H1 (cell line): ENCODE results near the gene UBAP1L. TPM values are rescaled to one million over a fixed set of nuclear protein-coding genes. Genes with fewer than 3 reads are reported as not detected.

Experiments
- CHD2 ChIP-seq: IDR thresholded peaks from 2 replicates; pipeline ENCODE4 v1.6.1; 2012; ENCODE audit warnings: low read length, improper control_type of control experiment
- CREB1 ChIP-seq: IDR thresholded peaks from 2 replicates; pipeline ENCODE4 v1.6.1; 2012; ENCODE audit warnings: inconsistent platforms
- HDAC6 ChIP-seq: IDR thresholded peaks from one replicate; pipeline ENCODE4 v1.7.1; 2012; ENCODE audit warnings: low read depth, mild to moderate bottlenecking, inconsistent platforms, low read length, moderate library complexity
- polyA plus RNA-seq, 7 experiments: library from polyadenylated mRNA; depleted of rRNA in 3 of 7; stranded (reverse) in 5 of 7; unstranded in 2 of 7; fragments of >200 nt in 5 of 7; fragments of 200-250 nt in 2 of 7; gene quantifications; 1 replicate in 5 of 7; 2 replicates in 1 of 7; 4 replicates in 1 of 7; pipeline versions ENCODE4 v1.2.1 to v1.2.3, GENCODE V29; 2011 to 2013; ENCODE audit warnings: missing spikeins in 2 of 7, mixed read lengths in 2 of 7
- total RNA-seq: library from RNA; stranded (reverse); fragmentation: NEBNext Ultra II Directional; extraction: Animal tissue kit (Norgen Biotek cat#: 25700); gene quantifications from 2 replicates; pipeline ENCODE4 v1.2.1, GENCODE V29; 2021
- TF ChIP-seq, protein P1 (sequence below): fragments of 300-600 bp; sonication (generic); IDR thresholded peaks from 2 replicates; pipeline ENCODE4 v1.7.1; 2012; ENCODE audit warnings: low read length, moderate library complexity, mild to moderate bottlenecking, inconsistent platforms; ENCODE audit not compliant: insufficient replicate concordance
- TF ChIP-seq, protein P2 (sequence below): IDR thresholded peaks from 2 replicates; pipeline ENCODE4 v1.6.1; 2012; ENCODE audit warnings: low read length, inconsistent platforms

UBAP1L gene
- total and polyA plus RNA-seq, 2 of the 8 experiments (the other 6 are each of a cell fraction or from before 2014, with no cell fraction given): 0.67 to 1.7 TPM

DNA sequence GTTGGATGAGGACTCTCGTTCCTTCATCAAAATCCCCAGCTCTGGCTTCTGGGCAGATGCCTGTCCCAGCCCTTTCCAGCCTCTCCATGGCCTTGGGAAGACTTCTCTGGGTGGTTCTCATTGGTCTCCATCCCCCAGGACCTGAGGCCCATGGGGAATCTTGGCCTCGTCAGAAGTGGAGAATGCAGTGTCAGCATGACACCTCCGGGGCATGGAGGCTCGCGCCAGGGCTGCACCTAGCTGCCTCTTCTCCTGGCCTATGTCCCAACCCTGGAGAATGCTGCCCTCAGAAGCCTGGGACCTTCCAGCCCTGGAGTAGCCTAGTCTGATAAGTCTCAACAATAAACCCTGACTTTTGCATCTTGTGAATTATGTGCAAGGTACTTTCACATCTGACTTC lies 35.4 kb downstream of the UBAP1L start (continued):
- TF ChIP-seq, protein P1, sequence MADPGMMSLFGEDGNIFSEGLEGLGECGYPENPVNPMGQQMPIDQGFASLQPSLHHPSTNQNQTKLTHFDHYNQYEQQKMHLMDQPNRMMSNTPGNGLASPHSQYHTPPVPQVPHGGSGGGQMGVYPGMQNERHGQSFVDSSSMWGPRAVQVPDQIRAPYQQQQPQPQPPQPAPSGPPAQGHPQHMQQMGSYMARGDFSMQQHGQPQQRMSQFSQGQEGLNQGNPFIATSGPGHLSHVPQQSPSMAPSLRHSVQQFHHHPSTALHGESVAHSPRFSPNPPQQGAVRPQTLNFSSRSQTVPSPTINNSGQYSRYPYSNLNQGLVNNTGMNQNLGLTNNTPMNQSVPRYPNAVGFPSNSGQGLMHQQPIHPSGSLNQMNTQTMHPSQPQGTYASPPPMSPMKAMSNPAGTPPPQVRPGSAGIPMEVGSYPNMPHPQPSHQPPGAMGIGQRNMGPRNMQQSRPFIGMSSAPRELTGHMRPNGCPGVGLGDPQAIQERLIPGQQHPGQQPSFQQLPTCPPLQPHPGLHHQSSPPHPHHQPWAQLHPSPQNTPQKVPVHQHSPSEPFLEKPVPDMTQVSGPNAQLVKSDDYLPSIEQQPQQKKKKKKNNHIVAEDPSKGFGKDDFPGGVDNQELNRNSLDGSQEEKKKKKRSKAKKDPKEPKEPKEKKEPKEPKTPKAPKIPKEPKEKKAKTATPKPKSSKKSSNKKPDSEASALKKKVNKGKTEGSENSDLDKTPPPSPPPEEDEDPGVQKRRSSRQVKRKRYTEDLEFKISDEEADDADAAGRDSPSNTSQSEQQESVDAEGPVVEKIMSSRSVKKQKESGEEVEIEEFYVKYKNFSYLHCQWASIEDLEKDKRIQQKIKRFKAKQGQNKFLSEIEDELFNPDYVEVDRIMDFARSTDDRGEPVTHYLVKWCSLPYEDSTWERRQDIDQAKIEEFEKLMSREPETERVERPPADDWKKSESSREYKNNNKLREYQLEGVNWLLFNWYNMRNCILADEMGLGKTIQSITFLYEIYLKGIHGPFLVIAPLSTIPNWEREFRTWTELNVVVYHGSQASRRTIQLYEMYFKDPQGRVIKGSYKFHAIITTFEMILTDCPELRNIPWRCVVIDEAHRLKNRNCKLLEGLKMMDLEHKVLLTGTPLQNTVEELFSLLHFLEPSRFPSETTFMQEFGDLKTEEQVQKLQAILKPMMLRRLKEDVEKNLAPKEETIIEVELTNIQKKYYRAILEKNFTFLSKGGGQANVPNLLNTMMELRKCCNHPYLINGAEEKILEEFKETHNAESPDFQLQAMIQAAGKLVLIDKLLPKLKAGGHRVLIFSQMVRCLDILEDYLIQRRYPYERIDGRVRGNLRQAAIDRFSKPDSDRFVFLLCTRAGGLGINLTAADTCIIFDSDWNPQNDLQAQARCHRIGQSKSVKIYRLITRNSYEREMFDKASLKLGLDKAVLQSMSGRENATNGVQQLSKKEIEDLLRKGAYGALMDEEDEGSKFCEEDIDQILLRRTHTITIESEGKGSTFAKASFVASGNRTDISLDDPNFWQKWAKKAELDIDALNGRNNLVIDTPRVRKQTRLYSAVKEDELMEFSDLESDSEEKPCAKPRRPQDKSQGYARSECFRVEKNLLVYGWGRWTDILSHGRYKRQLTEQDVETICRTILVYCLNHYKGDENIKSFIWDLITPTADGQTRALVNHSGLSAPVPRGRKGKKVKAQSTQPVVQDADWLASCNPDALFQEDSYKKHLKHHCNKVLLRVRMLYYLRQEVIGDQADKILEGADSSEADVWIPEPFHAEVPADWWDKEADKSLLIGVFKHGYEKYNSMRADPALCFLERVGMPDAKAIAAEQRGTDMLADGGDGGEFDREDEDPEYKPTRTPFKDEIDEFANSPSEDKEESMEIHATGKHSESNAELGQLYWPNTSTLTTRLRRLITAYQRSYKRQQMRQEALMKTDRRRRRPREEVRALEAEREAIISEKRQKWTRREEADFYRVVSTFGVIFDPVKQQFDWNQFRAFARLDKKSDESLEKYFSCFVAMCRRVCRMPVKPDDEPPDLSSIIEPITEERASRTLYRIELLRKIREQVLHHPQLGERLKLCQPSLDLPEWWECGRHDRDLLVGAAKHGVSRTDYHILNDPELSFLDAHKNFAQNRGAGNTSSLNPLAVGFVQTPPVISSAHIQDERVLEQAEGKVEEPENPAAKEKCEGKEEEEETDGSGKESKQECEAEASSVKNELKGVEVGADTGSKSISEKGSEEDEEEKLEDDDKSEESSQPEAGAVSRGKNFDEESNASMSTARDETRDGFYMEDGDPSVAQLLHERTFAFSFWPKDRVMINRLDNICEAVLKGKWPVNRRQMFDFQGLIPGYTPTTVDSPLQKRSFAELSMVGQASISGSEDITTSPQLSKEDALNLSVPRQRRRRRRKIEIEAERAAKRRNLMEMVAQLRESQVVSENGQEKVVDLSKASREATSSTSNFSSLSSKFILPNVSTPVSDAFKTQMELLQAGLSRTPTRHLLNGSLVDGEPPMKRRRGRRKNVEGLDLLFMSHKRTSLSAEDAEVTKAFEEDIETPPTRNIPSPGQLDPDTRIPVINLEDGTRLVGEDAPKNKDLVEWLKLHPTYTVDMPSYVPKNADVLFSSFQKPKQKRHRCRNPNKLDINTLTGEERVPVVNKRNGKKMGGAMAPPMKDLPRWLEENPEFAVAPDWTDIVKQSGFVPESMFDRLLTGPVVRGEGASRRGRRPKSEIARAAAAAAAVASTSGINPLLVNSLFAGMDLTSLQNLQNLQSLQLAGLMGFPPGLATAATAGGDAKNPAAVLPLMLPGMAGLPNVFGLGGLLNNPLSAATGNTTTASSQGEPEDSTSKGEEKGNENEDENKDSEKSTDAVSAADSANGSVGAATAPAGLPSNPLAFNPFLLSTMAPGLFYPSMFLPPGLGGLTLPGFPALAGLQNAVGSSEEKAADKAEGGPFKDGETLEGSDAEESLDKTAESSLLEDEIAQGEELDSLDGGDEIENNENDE: no peak
- TF ChIP-seq HDAC6: no peak
- TF ChIP-seq CREB1: no peak
- TF ChIP-seq CHD2: no peak
- TF ChIP-seq, protein P2, sequence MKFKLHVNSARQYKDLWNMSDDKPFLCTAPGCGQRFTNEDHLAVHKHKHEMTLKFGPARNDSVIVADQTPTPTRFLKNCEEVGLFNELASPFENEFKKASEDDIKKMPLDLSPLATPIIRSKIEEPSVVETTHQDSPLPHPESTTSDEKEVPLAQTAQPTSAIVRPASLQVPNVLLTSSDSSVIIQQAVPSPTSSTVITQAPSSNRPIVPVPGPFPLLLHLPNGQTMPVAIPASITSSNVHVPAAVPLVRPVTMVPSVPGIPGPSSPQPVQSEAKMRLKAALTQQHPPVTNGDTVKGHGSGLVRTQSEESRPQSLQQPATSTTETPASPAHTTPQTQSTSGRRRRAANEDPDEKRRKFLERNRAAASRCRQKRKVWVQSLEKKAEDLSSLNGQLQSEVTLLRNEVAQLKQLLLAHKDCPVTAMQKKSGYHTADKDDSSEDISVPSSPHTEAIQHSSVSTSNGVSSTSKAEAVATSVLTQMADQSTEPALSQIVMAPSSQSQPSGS: no peak
- TF ChIP-seq, all 59 proteins: peak for 0
